ENCODE measurements around the gene PRKAA1. TPM values are rescaled to one million over a fixed set of nuclear protein-coding genes. Genes with fewer than 3 reads are reported as not detected.

PRKAA1 gene
- total and polyA plus RNA-seq, 2 donors (not counting 1 experiment from before 2014, with no cell fraction given) = 39.9 to 107 TPM

GRCh38 chr5:40716590-40716989 lies 81.6 kb downstream of the PRKAA1 start:
- H3K9me3 Mint-ChIP-seq (ENCODE audit: insufficient read depth) = no peaks in the 10 kb centered on the region
- Histone ChIP-seq H3K4me3 (ENCODE audit: control extremely low read depth in 1 of 5, extremely low read depth in 1 of 5, insufficient read depth in 1 of 5, low read depth in 2 of 5, low read length in 4 of 5) (no peak overlapping the region), H3K36me3 (replicated peaks in 1 of 2; ENCODE audit: control extremely low read depth in 1 of 2, control insufficient read depth in 1 of 2, extremely low read depth in 1 of 2, insufficient read depth in 2 of 2, low read length in 1 of 2) (peaks cover 9 to 10% of the 10 kb centered on the region in 2 experiments), H3K4me1 (ENCODE audit: control insufficient read depth in 2 of 2, insufficient read depth in 2 of 2, low read length in 2 of 2) (no peaks in the 10 kb centered on the region), H3K27ac (ENCODE audit: low read length in 2 of 2) (no peak overlapping the region), H2AFZ (ENCODE audit: insufficient read depth, low read depth, low read length, poor library complexity, severe bottlenecking) (no peak overlapping the region), H4K20me1 (ENCODE audit: control insufficient read depth, insufficient read depth, low read length, poor library complexity, severe bottlenecking) (no peaks in the 10 kb centered on the region), H3K79me2 (ENCODE audit: control insufficient read depth, insufficient read depth, low read length) (no peaks in the 10 kb centered on the region), H3K9me3 (ENCODE audit: control extremely low read depth in 1 of 3, control insufficient read depth in 2 of 3, insufficient read depth in 1 of 3, low read length in 2 of 3) (peaks cover 0 to under 1% (median 0%) of the 10 kb centered on the region in 3 donors), H3K27me3 (replicated peaks in 1 of 4; ENCODE audit: control extremely low read depth in 1 of 4, control insufficient read depth in 3 of 4, insufficient read depth in 4 of 4, low read length in 3 of 4) (no peaks in the 10 kb centered on the region), H3K9ac (ENCODE audit: low read length) (no peak overlapping the region), H3K4me2 (replicated peaks; ENCODE audit: low read depth, low read length, poor library complexity, severe bottlenecking) (no peak overlapping the region)
- no peaks in the 10 kb centered on the region for H3K27me3 Mint-ChIP-seq
- no peak overlapping the region for H3K4me3 Mint-ChIP-seq
- WGBS (ENCODE audit: insufficient coverage) = no CpG with 5 or more reads among the region's 2 CpGs
- intact Hi-C loops (cut with micrococcal nuclease) = no loop called here
- ATAC-seq (ENCODE audit: low read depth) (no peak), DNase-seq (no peak)
- ChIA-PET POLR2A (no interaction called here), CTCF (interaction anchor here (0.9 kb wide), 1 partner anchor 1169 kb away, joined by 3 read pairs; no protein-coding TSS in a partner anchor)
- no peak overlapping the region for H3K27ac Mint-ChIP-seq
- peaks cover 3% of the 10 kb centered on the region for H3K4me1 Mint-ChIP-seq
- TF ChIP-seq CTCF (IDR thresholded peaks at IDR 0.05) = no peak

GRCh38 chr5:40716000-40716399 lies 82.2 kb downstream of the PRKAA1 start:
- Histone ChIP-seq H2AFZ (ENCODE audit: insufficient read depth, low read depth, low read length, poor library complexity, severe bottlenecking) (no peak overlapping the region), H4K20me1 (ENCODE audit: control insufficient read depth, insufficient read depth, low read length, poor library complexity, severe bottlenecking) (no peaks in the 10 kb centered on the region), H3K27me3 (replicated peaks in 1 of 4; ENCODE audit: control extremely low read depth in 1 of 4, control insufficient read depth in 3 of 4, insufficient read depth in 4 of 4, low read length in 3 of 4) (no peaks in the 10 kb centered on the region), H3K27ac (ENCODE audit: low read length in 2 of 2) (no peak overlapping the region), H3K9me3 (ENCODE audit: control extremely low read depth in 1 of 3, control insufficient read depth in 2 of 3, insufficient read depth in 1 of 3, low read length in 2 of 3) (no peaks in the 10 kb centered on the region), H3K4me3 (ENCODE audit: control extremely low read depth in 1 of 5, extremely low read depth in 1 of 5, insufficient read depth in 1 of 5, low read depth in 2 of 5, low read length in 4 of 5) (no peak overlapping the region), H3K36me3 (replicated peaks in 1 of 2; ENCODE audit: control extremely low read depth in 1 of 2, control insufficient read depth in 1 of 2, extremely low read depth in 1 of 2, insufficient read depth in 2 of 2, low read length in 1 of 2) (peaks cover 7 to 8% of the 10 kb centered on the region in 2 experiments), H3K4me1 (ENCODE audit: control insufficient read depth in 2 of 2, insufficient read depth in 2 of 2, low read length in 2 of 2) (no peaks in the 10 kb centered on the region), H3K9ac (ENCODE audit: low read length) (no peak overlapping the region), H3K79me2 (ENCODE audit: control insufficient read depth, insufficient read depth, low read length) (no peaks in the 10 kb centered on the region), H3K4me2 (replicated peaks; ENCODE audit: low read depth, low read length, poor library complexity, severe bottlenecking) (no peak overlapping the region)
- TF ChIP-seq CTCF (IDR thresholded peaks at IDR 0.05) = no peak
- no peak for TF ChIP-seq EZH2 (IDR thresholded peaks at IDR 0.05; ENCODE audit: borderline replicate concordance, insufficient read depth, low read depth, low read length, poor library complexity, severe bottlenecking)
- no peaks in the 10 kb centered on the region for H3K27me3 Mint-ChIP-seq
- WGBS (ENCODE audit: insufficient coverage) = 86% methylated on average over 2 of the region's 2 CpGs
- no peak for ATAC-seq (ENCODE audit: low read depth)
- H3K4me3 Mint-ChIP-seq = no peak overlapping the region
- no peak for DNase-seq
- no peaks in the 10 kb centered on the region for H3K9me3 Mint-ChIP-seq (ENCODE audit: insufficient read depth)
- ChIA-PET CTCF (no interaction called here), POLR2A (no interaction called here)
- intact Hi-C loops (cut with micrococcal nuclease) = no loop called here
- H3K27ac Mint-ChIP-seq = no peak overlapping the region
- peaks cover 3% of the 10 kb centered on the region for H3K4me1 Mint-ChIP-seq
